DND-41 (cell line): ENCODE data around the gene MARCHF3.
"Not testable (repeated sequence)": the region's sequence is repeated elsewhere in the genome, so short reads cannot be mapped to it uniquely, and the experiment has no call there.

ENCODE experiments used
- ATAC-seq: fragments of 200-7000 bp; cut with Tn5 transposase; 3 replicates; pipeline ENCODE4 v1.9.1; 2021; ENCODE audit warnings: low read depth; ENCODE audit not compliant: insufficient read depth
- DNase-seq: peaks from one replicate; pipeline ENCODE4 v3.0.0-alpha.2; 2020
- H2AFZ ChIP-seq: 2 replicates; pipeline ENCODE4 v1.6.0; 2012; ENCODE audit warnings: low read depth, low read length
- H3K27ac ChIP-seq: 2 replicates; pipeline ENCODE4 v1.5.1; 2012; ENCODE audit warnings: low read length, inconsistent platforms
- H3K27me3 ChIP-seq: fragments of 200-600 bp; sonication (generic); 2 replicates; pipeline ENCODE4 v1.6.0; 2012; ENCODE audit warnings: low read length, mild to moderate bottlenecking, inconsistent platforms; ENCODE audit not compliant: insufficient read depth, poor library complexity
- H3K36me3 ChIP-seq: 2 replicates; pipeline ENCODE4 v1.5.1; 2012; ENCODE audit warnings: low read length, inconsistent platforms; ENCODE audit not compliant: insufficient read depth
- H3K4me1 ChIP-seq: 2 replicates; pipeline ENCODE4 v1.5.1; 2012; ENCODE audit warnings: mild to moderate bottlenecking, low read length; ENCODE audit not compliant: insufficient read depth
- H3K4me2 ChIP-seq: 2 replicates; pipeline ENCODE4 v1.6.0; 2012; ENCODE audit warnings: mild to moderate bottlenecking, moderate library complexity, low read length, inconsistent platforms; ENCODE audit not compliant: insufficient read depth
- H3K4me3 ChIP-seq, 2 experiments: fragments of 200-600 bp in 1 of 2; shearing (Covaris generic) in 1 of 2; 2 replicates each; pipeline ENCODE4 v1.5.1; 2012 to 2016; ENCODE audit warnings: inconsistent platforms in 2 of 2, low read length in 2 of 2, mild to moderate bottlenecking in 2 of 2, low read depth in 1 of 2, moderate library complexity in 1 of 2
- H3K79me2 ChIP-seq: 2 replicates; pipeline ENCODE4 v1.6.0; 2012; ENCODE audit warnings: low read length, inconsistent platforms; ENCODE audit not compliant: insufficient read depth
- H3K9ac ChIP-seq: 2 replicates; pipeline ENCODE4 v1.6.0; 2012; ENCODE audit warnings: low read depth, mild to moderate bottlenecking, inconsistent platforms, low read length, moderate library complexity
- H3K9me3 ChIP-seq: 2 replicates; pipeline ENCODE4 v1.5.1; 2012; ENCODE audit warnings: low read length, moderate library complexity, mild to moderate bottlenecking, inconsistent platforms; ENCODE audit not compliant: insufficient read depth, severe bottlenecking
- H4K20me1 ChIP-seq: 2 replicates; pipeline ENCODE4 v1.6.0; 2012; ENCODE audit warnings: low read length; ENCODE audit not compliant: insufficient read depth
- CTCF ChIP-seq: IDR thresholded peaks from 2 replicates; pipeline ENCODE4 v1.5.1; 2012; ENCODE audit warnings: borderline replicate concordance, low read length, moderate library complexity, mild to moderate bottlenecking; ENCODE audit not compliant: poor library complexity, severe bottlenecking; ENCODE audit errors: extremely low read depth
- EZH2 ChIP-seq: IDR thresholded peaks from 3 replicates; pipeline ENCODE4 v1.6.1; 2012; ENCODE audit warnings: borderline replicate concordance, low read depth, mild to moderate bottlenecking, moderate library complexity, low read length, inconsistent platforms; ENCODE audit not compliant: severe bottlenecking

MARCHF3 gene

GRCh38 chr5:127006744-127007143, 23.6 kb downstream of the MARCHF3 start:
- no peak for DNase-seq
- Histone ChIP-seq H3K27me3 (no peaks in the 10 kb centered on the region), H3K9me3 (no peaks in the 10 kb centered on the region), H3K36me3 (no peaks in the 10 kb centered on the region), H3K9ac (no peak overlapping the region), H3K4me3 (no peak overlapping the region), H3K4me2 (no peak overlapping the region), H3K27ac (no peak overlapping the region), H3K79me2 (no peaks in the 10 kb centered on the region), H4K20me1 (0 out of 2 replicates have a peak, but pooled peaks cover under 1% of the 10 kb centered on the region), H3K4me1 (no peaks in the 10 kb centered on the region), H2AFZ (no peak overlapping the region)
- no peak for TF ChIP-seq EZH2
- no peak for TF ChIP-seq CTCF
- ATAC-seq: no peak

GRCh38 chr5:127005282-127005681, 25.1 kb downstream of the MARCHF3 start:
- not testable (repeated sequence) for H3K27ac ChIP-seq, H3K27me3 ChIP-seq, DNase-seq, ATAC-seq, H2AFZ ChIP-seq, H3K4me3 ChIP-seq, H3K4me2 ChIP-seq, H3K9me3 ChIP-seq, H3K4me1 ChIP-seq, H3K36me3 ChIP-seq, H3K79me2 ChIP-seq, H4K20me1 ChIP-seq, H3K9ac ChIP-seq

- DNase-seq (no peak), ATAC-seq (no peak)
- Histone ChIP-seq H3K4me2 (no peak overlapping the region), H2AFZ (no peak overlapping the region), H3K9ac (no peak overlapping the region), H4K20me1 (0 out of 2 replicates have a peak, but pooled peaks cover 4% of the 10 kb centered on the region), H3K27ac (no peak overlapping the region), H3K79me2 (no peaks in the 10 kb centered on the region), H3K9me3 (no peaks in the 10 kb centered on the region), H3K36me3 (no peaks in the 10 kb centered on the region), H3K27me3 (no peaks in the 10 kb centered on the region), H3K4me3 (no peak overlapping the region), H3K4me1 (no peaks in the 10 kb centered on the region)
- TF ChIP-seq EZH2: no peak
- TF ChIP-seq CTCF: no peak
Observed at GRCh38 chr5:127004721-127005120, 25.6 kb downstream of the MARCHF3 start.

- H3K9ac ChIP-seq: no peak overlapping the region
- no peak overlapping the region for H3K27ac ChIP-seq
- ATAC-seq (no peak), DNase-seq (no peak)
- H3K27me3 ChIP-seq: peaks cover 4% of the 10 kb centered on the region
- H2AFZ ChIP-seq: no peak overlapping the region
- no peaks in the 10 kb centered on the region for H3K4me1 ChIP-seq
- H3K79me2 ChIP-seq: no peaks in the 10 kb centered on the region
- no peaks in the 10 kb centered on the region for H3K9me3 ChIP-seq
- TF ChIP-seq EZH2 (no peak), CTCF (no peak)
- H3K36me3 ChIP-seq: no peaks in the 10 kb centered on the region
- no peak overlapping the region for H3K4me3 ChIP-seq
- H3K4me2 ChIP-seq: no peak overlapping the region
- 0 out of 2 replicates have a peak, but pooled peaks cover 4% of the 10 kb centered on the region for H4K20me1 ChIP-seq
Observed at GRCh38 chr5:127003798-127004495, 26.4 kb downstream of the MARCHF3 start.
